HEK293 (cell line): ENCODE measurements around the gene ANXA8.

ENCODE experiments used
- ZBTB20 ChIP-seq: fragments of 450-650 bp; formaldehyde crosslinking; IDR thresholded peaks from 2 replicates; pipeline ENCODE4 v1.5.1; 2016; ENCODE audit warnings: missing biosample characterization, missing genetic modification characterization
- ZNF202 ChIP-seq: fragments of 450-650 bp; formaldehyde crosslinking; IDR thresholded peaks from 2 replicates; pipeline ENCODE4 v1.5.1; 2016; ENCODE audit warnings: missing biosample characterization, missing genetic modification characterization, borderline replicate concordance
- ZNF707 ChIP-seq: fragments of 450-650 bp; formaldehyde crosslinking; IDR thresholded peaks from 2 replicates; pipeline ENCODE4 v1.5.1; 2016; ENCODE audit warnings: missing biosample characterization, missing genetic modification characterization
- TF ChIP-seq, protein P1 (sequence below): fragments of 450-650 bp; formaldehyde crosslinking; IDR thresholded peaks from 2 replicates; pipeline ENCODE4 v1.5.1; 2016; ENCODE audit warnings: missing biosample characterization, missing genetic modification characterization
- TF ChIP-seq, protein P2 (sequence below): fragments of 450-650 bp; formaldehyde crosslinking; IDR thresholded peaks from 2 replicates; pipeline ENCODE4 v1.5.1; 2016; ENCODE audit warnings: missing biosample characterization, missing genetic modification characterization
- TF ChIP-seq, protein P3 (sequence below): fragments of 450-650 bp; formaldehyde crosslinking; IDR thresholded peaks from 2 replicates; pipeline ENCODE4 v1.5.1; 2016; ENCODE audit warnings: missing biosample characterization, missing genetic modification characterization

DNA sequence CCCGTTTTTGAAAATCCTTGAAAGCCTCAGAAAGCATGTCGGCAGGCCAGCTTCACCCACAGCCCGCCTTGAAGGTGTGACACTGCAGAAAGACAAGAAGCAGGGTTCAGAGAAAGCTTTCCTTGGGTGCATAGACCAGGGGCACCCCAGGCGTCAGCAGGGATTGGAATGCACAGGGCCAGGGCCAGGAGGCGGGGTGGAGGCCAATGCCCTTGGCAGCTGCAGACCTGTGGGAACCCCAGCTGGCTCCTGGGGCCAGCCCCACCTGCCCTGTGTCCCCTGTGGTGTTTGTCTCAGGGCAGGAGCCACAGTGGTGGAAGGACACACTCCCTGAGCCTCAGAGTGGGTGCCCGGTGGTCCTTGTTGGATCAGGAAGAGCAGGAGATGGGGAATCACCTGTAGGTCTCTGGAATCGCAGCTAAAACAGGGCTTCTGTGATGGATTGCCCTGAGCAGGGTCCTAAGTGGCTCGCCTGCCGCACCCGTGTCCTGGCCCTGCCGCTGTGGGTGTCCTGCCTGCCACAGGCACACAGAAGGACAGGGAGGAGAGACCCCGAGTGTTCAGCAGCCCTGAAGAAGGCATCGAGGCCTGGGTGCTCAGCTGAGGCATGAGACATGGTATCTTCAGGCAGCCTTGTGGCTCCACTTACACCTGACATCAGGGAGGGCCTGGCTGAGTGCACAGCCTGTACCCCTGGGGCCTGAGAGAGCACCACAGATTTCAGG lies 32.5 kb downstream of the ANXA8 start:
- no peak for TF ChIP-seq ZNF707 (tag by site-specific recombination)
- TF ChIP-seq, protein P1, sequence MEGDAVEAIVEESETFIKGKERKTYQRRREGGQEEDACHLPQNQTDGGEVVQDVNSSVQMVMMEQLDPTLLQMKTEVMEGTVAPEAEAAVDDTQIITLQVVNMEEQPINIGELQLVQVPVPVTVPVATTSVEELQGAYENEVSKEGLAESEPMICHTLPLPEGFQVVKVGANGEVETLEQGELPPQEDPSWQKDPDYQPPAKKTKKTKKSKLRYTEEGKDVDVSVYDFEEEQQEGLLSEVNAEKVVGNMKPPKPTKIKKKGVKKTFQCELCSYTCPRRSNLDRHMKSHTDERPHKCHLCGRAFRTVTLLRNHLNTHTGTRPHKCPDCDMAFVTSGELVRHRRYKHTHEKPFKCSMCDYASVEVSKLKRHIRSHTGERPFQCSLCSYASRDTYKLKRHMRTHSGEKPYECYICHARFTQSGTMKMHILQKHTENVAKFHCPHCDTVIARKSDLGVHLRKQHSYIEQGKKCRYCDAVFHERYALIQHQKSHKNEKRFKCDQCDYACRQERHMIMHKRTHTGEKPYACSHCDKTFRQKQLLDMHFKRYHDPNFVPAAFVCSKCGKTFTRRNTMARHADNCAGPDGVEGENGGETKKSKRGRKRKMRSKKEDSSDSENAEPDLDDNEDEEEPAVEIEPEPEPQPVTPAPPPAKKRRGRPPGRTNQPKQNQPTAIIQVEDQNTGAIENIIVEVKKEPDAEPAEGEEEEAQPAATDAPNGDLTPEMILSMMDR (tag by site-specific recombination): no peak
- no peak for TF ChIP-seq ZNF202
- TF ChIP-seq, protein P2, sequence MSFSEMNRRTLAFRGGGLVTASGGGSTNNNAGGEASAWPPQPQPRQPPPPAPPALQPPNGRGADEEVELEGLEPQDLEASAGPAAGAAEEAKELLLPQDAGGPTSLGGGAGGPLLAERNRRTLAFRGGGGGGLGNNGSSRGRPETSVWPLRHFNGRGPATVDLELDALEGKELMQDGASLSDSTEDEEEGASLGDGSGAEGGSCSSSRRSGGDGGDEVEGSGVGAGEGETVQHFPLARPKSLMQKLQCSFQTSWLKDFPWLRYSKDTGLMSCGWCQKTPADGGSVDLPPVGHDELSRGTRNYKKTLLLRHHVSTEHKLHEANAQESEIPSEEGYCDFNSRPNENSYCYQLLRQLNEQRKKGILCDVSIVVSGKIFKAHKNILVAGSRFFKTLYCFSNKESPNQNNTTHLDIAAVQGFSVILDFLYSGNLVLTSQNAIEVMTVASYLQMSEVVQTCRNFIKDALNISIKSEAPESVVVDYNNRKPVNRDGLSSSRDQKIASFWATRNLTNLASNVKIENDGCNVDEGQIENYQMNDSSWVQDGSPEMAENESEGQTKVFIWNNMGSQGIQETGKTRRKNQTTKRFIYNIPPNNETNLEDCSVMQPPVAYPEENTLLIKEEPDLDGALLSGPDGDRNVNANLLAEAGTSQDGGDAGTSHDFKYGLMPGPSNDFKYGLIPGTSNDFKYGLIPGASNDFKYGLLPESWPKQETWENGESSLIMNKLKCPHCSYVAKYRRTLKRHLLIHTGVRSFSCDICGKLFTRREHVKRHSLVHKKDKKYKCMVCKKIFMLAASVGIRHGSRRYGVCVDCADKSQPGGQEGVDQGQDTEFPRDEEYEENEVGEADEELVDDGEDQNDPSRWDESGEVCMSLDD (tag by site-specific recombination): no peak
- TF ChIP-seq, protein P3, sequence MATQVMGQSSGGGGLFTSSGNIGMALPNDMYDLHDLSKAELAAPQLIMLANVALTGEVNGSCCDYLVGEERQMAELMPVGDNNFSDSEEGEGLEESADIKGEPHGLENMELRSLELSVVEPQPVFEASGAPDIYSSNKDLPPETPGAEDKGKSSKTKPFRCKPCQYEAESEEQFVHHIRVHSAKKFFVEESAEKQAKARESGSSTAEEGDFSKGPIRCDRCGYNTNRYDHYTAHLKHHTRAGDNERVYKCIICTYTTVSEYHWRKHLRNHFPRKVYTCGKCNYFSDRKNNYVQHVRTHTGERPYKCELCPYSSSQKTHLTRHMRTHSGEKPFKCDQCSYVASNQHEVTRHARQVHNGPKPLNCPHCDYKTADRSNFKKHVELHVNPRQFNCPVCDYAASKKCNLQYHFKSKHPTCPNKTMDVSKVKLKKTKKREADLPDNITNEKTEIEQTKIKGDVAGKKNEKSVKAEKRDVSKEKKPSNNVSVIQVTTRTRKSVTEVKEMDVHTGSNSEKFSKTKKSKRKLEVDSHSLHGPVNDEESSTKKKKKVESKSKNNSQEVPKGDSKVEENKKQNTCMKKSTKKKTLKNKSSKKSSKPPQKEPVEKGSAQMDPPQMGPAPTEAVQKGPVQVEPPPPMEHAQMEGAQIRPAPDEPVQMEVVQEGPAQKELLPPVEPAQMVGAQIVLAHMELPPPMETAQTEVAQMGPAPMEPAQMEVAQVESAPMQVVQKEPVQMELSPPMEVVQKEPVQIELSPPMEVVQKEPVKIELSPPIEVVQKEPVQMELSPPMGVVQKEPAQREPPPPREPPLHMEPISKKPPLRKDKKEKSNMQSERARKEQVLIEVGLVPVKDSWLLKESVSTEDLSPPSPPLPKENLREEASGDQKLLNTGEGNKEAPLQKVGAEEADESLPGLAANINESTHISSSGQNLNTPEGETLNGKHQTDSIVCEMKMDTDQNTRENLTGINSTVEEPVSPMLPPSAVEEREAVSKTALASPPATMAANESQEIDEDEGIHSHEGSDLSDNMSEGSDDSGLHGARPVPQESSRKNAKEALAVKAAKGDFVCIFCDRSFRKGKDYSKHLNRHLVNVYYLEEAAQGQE: no peak
- TF ChIP-seq ZBTB20 (tag by site-specific recombination): no peak
